ENCODE measurements around the gene RSRP1. TPM values are rescaled to one million over a fixed set of nuclear protein-coding genes. Genes with fewer than 3 reads are reported as not detected.
A peak's percentile ranks its signal among the peaks of the same experiment; 100 is the strongest.

The RSRP1 gene
- polyA plus RNA-seq, 1 donor, result 68.6 TPM

GRCh38 chr1:25219661-25220251 is 27.5 kb downstream of the RSRP1 start:
- DNase-seq (ENCODE audit: low read depth), result no peak

GRCh38 chr1:25217598-25218232 is 29.5 kb downstream of the RSRP1 start:
- DNase-seq (ENCODE audit: low read depth), result no peak

- no peak for DNase-seq (ENCODE audit: low read depth)
Measured at GRCh38 chr1:25217015-25217414, 30.2 kb downstream of the RSRP1 start.

- no peak for DNase-seq (ENCODE audit: low read depth)
Measured at GRCh38 chr1:25216123-25216522, 31.1 kb downstream of the RSRP1 start.

- DNase-seq (ENCODE audit: low read depth), result no peak
Measured at GRCh38 chr1:25212725-25213124, 34.5 kb downstream of the RSRP1 start.

- no peak for DNase-seq (ENCODE audit: low read depth)
Measured at GRCh38 chr1:25210728-25211127, 36.5 kb downstream of the RSRP1 start.

- no peak for DNase-seq (ENCODE audit: low read depth)
Measured at GRCh38 chr1:25209516-25209915, 37.7 kb downstream of the RSRP1 start.

GRCh38 chr1:25208561-25209222 is 38.6 kb downstream of the RSRP1 start:
- DNase-seq (ENCODE audit: low read depth), result no peak

GRCh38 chr1:25208092-25208491 is 39.2 kb downstream of the RSRP1 start:
- no peak for DNase-seq (ENCODE audit: low read depth)

GRCh38 chr1:25206201-25206600 is 41.1 kb downstream of the RSRP1 start:
- DNase-seq (ENCODE audit: low read depth), result no peak

- no peak for DNase-seq (ENCODE audit: low read depth)
Measured at GRCh38 chr1:25205786-25206185, 41.5 kb downstream of the RSRP1 start.

GRCh38 chr1:25204797-25205480 is 42.3 kb downstream of the RSRP1 start:
- peak; percentile 50 for DNase-seq (ENCODE audit: low read depth)

- DNase-seq (ENCODE audit: low read depth), result no peak
Measured at GRCh38 chr1:25201006-25201405, 46.2 kb downstream of the RSRP1 start.

- DNase-seq (ENCODE audit: low read depth), result no peak
Measured at GRCh38 chr1:25199819-25200620, 47.2 kb downstream of the RSRP1 start.

- no peak for DNase-seq (ENCODE audit: low read depth)
Measured at GRCh38 chr1:25198663-25199252, 48.5 kb downstream of the RSRP1 start.

- DNase-seq (ENCODE audit: low read depth), result no peak
Measured at GRCh38 chr1:25197982-25198662, 49.1 kb downstream of the RSRP1 start.

GRCh38 chr1:25197235-25197975 is 49.8 kb downstream of the RSRP1 start:
- DNase-seq (ENCODE audit: low read depth), result no peak

- no peak for DNase-seq (ENCODE audit: low read depth)
Measured at GRCh38 chr1:25196830-25197229, 50.4 kb downstream of the RSRP1 start.

GRCh38 chr1:25195835-25196234 is 51.4 kb downstream of the RSRP1 start:
- DNase-seq (ENCODE audit: low read depth), result no peak

- DNase-seq (ENCODE audit: low read depth), result no peak
Measured at GRCh38 chr1:25194572-25195020, 52.7 kb downstream of the RSRP1 start.
